Coronary artery (tissue), 2 donors: ENCODE data around the gene EVX1.

Source experiments
- DNase-seq: peaks from one replicate; pipeline ENCODE4 v3.0.0-alpha.2; 2017; ENCODE audit warnings: low spot score
- H3K27ac ChIP-seq, 2 donors: fragments of 200-600 bp; sonication (generic); one replicate each; pipeline ENCODE4 v1.5.1; 2016 to 2019
- H3K4me3 ChIP-seq: fragments of 200-600 bp; sonication (generic); 2 replicates; pipeline ENCODE4 v1.5.1; 2016; ENCODE audit warnings: mild to moderate bottlenecking, moderate library complexity
- TF ChIP-seq, protein P1 (sequence below): fragments of 200-600 bp; sonication (generic); IDR thresholded peaks from one replicate; pipeline ENCODE4 v1.5.1; 2019; ENCODE audit warnings: antibody characterized with exemption

Gene EVX1

DNA sequence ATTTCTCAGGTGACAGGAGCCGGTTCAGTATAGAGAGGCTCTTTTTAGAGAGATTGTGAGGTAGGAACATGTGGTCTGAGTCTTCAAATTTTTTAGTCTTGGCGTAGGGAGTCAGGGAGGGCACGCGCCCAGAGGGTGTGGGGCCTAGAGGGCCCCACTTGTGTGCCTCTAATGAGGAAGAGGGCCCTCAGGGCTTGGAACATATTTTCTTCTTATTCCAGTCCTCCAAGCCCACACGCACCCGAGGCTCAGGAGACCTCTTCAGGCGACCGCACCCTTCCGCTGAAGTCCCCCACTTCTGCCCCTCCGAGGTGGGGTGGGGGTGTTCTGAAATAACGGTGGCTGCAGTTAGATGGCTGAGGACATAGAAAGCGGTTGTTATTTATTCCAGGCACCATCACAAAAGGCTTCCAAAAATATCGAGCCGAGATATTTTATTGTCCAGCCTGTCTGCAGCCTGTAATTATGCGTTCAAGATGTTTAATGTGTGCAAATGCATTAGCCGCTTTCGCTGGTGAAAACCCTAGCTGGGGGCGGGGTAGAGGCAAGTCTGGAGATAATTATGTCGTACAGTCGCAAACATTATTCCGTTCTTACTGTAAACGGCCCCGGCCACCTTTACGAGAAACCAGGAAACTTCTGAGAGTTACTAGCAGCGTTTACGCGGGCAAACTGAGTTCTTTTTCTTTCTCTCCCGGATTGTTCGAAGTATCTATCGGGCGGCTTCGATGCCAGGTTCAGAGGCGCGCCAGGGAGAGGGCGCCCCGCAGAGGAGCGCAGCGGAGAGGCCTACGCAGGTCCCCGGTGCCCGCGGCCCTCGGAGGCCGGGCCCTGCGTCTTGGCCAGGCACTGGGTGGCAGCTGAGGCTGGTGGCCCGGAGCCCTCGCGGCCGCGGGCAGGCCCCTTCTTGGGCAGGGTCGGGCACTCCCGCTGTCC, 29.8 kb upstream of the EVX1 start:
- TF ChIP-seq, protein P1, sequence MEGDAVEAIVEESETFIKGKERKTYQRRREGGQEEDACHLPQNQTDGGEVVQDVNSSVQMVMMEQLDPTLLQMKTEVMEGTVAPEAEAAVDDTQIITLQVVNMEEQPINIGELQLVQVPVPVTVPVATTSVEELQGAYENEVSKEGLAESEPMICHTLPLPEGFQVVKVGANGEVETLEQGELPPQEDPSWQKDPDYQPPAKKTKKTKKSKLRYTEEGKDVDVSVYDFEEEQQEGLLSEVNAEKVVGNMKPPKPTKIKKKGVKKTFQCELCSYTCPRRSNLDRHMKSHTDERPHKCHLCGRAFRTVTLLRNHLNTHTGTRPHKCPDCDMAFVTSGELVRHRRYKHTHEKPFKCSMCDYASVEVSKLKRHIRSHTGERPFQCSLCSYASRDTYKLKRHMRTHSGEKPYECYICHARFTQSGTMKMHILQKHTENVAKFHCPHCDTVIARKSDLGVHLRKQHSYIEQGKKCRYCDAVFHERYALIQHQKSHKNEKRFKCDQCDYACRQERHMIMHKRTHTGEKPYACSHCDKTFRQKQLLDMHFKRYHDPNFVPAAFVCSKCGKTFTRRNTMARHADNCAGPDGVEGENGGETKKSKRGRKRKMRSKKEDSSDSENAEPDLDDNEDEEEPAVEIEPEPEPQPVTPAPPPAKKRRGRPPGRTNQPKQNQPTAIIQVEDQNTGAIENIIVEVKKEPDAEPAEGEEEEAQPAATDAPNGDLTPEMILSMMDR: no peak
- no peak for DNase-seq
- H3K27ac ChIP-seq: no peak overlapping the region
- H3K4me3 ChIP-seq: peak overlapping the region; percentile 42

DNA sequence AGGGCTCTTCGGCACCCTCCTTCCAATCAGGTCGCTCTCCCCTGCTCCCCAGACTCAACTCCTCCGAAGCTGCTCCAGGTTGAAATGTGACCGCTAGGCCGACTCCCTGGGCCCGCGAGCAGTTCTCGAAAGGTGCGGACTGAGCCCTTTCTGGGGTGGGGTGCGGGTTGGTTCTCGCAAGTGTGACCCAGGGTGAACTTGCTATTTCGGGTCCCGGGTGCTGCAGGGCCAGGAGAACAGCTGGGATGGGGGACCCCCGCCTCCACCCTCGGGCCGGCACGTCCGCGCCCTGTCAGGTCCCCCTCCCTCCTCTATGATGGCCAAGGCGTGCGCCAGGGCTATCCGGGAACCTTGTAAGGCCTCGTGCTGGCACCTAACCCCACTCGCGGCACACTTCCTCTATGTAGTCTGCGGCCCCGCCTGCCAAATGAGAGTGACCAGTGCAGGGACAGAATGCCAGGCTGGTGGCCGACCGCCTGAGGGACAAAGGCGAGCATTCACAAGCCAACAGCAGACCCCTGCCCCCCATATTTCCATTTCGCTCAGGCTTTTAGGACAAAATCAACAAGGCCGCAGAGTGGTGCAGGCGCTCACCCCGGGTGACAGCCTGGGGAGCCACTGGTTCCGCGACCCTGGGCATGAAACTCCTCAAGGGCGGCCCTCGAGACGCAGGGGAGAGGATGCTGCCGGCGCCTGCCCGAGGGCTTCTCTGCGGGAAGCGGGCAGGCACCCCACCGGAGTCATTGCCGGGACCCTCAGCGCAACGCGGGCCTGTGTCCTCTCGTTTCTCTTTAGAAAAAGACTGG, 29.0 kb upstream of the EVX1 start:
- no peak for DNase-seq
- H3K4me3 ChIP-seq: peak overlapping the region; percentile 42
- TF ChIP-seq, protein P1: no peak
- H3K27ac ChIP-seq: no peak overlapping the region

DNA sequence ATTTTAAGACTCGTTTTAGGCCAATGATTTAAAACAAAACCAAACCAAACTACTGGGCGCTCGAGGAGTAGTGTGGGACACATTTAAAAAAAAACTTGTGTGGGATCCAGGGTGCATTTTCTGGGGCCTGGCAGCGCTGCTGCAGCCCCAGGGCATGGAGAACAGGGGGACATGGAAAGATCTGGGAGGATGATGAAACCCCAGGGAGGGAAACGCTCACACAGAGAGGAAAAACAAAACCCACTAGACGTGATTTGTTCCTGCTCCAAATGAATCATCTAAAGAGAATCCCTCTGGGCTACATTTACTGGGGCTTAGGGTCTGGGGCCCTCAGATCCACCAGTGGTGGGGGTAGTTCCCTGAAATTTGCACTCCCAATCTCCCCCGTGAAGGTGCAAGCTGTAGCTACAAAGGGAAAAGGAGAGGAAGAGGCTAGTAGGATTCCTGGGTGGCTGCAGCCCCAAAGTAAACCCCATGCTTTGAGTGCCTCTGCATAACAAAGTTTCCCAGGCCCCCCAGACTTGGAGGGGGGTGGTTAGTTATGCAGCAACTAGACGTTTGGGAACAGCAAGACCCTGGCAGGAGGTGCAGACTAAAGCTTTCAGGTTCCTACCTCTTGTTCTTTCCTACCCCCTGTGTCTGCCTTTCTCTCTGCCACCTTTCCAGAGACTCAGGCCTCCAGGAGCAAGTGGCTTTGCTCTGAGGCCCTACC, 28.2 kb upstream of the EVX1 start:
- TF ChIP-seq, protein P1: no peak
- DNase-seq: no peak
- H3K27ac ChIP-seq: no peak overlapping the region
- no peak overlapping the region for H3K4me3 ChIP-seq

DNA sequence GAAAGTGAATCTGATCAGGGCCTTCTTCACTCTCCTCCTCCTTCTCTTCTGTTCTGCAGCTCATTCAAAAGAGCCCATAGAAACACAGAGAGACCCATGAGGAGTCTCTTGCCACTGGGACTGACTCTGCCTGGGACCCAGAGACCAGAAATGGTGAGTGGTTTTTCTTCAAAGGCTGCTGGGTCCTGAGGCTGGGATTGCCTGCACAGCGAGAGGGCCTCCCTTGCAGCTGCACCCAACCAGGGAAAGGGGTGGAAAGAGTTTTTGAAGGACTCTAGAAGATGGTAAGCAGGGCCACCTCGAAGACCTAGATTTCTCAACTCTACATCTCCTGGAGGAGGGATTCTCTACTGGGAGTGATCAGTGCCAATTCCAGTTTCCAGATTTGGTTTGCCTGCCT, 27.2 kb upstream of the EVX1 start:
- no peak overlapping the region for H3K4me3 ChIP-seq
- TF ChIP-seq, protein P1: no peak
- DNase-seq: no peak
- H3K27ac ChIP-seq: no peak overlapping the region

DNA sequence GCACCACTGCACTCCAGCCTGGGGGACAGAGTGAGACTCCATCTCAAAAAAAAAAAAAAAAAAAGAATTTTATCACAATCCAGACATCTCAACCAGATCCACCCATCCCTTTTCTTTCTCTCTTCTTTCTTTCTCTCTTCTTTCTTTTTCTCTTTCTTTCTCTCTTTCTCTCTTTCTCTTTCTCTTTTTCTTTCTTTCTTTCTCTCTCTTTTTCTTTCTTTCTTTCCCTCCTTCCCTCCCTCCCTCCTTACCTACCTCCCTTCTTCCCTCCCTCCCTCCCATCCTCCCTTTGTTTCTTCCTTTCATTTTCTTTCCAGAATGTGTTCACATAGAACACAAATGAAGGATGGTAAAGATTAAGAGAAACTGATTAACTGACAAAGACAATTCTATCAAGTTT, 24.7 kb upstream of the EVX1 start:
- H3K4me3 ChIP-seq: no peak overlapping the region
- DNase-seq: no peak
- no peak overlapping the region for H3K27ac ChIP-seq
- TF ChIP-seq, protein P1: no peak

DNA sequence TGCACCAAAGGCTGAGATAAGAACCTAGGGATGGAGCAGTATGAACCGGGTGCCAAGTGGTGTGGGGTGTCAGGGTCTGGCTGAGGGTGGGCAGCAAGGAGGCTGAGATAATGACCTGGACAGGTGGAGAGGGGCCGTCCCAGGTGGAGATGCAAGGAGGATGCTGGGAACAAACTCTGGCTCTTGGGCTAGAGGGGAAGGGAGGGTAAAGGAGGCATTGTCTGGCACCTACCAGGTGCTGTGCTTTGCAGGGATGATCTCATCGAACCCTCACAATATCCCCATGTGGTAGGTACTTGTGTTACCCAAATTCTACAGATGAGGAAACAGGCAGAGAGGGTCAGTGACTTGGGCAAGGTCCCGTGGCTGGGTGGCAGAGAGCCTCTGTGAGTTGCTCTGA, 22.8 kb upstream of the EVX1 start:
- TF ChIP-seq, protein P1: no peak
- H3K4me3 ChIP-seq: no peak overlapping the region
- no peak overlapping the region for H3K27ac ChIP-seq
- DNase-seq: no peak
